ENCODE measurements around the gene MATN4. TPM values are rescaled to one million over a fixed set of nuclear protein-coding genes. Genes with fewer than 3 reads are reported as not detected.

MATN4 gene
- total and polyA plus RNA-seq, 3 experiments from 2014 or later, result 0.22 TPM; not detected in 2

DNA sequence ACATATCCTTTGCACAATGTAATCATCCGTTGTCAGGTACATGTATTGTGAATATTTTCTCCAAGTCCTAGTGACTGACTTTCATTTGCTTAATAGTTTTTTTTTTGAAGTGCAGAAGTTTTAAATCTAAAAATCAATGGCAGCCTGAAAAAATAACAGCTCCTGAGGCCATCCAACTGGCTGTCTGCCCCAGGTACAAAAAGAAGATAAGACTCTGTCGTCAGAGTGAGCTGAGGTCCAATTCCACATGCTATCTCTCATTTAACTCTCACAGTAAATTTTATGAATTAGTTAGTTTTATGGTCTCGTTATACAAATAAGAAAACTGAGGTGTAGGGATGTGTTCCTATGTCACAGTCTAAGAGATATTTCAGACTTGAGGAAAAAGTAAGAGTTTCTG lies 32.8 kb downstream of the MATN4 start:
- CTCF ChIA-PET, result no interaction called here
- H3K4me1 Mint-ChIP-seq, result no peaks in the 10 kb centered on the region
- H3K4me3 Mint-ChIP-seq, result no peak overlapping the region
- H3K4me3 ChIP-seq (ENCODE audit: low read length), result no peak overlapping the region
- H3K4me1 ChIP-seq (ENCODE audit: insufficient read depth, low read length), result no peaks in the 10 kb centered on the region
- H3K9me3 ChIP-seq (ENCODE audit: low read length), result no peaks in the 10 kb centered on the region
- POLR2A ChIA-PET, result no interaction called here
- peaks cover 17 to 62% of the 10 kb centered on the region in 2 donors for H3K27me3 Mint-ChIP-seq
- no peak overlapping the region for H3K27ac ChIP-seq (ENCODE audit: low read depth, low read length)
- DNase-seq, result no peak
- no peaks in the 10 kb centered on the region for H3K9me3 Mint-ChIP-seq
- no peaks in the 10 kb centered on the region for H3K27me3 ChIP-seq (ENCODE audit: insufficient read depth, low read length, poor library complexity, severe bottlenecking)
- no peak overlapping the region for H3K27ac Mint-ChIP-seq
- H3K36me3 Mint-ChIP-seq, result no peaks in the 10 kb centered on the region
- H3K36me3 ChIP-seq (ENCODE audit: insufficient read depth, low read length), result no peaks in the 10 kb centered on the region

DNA sequence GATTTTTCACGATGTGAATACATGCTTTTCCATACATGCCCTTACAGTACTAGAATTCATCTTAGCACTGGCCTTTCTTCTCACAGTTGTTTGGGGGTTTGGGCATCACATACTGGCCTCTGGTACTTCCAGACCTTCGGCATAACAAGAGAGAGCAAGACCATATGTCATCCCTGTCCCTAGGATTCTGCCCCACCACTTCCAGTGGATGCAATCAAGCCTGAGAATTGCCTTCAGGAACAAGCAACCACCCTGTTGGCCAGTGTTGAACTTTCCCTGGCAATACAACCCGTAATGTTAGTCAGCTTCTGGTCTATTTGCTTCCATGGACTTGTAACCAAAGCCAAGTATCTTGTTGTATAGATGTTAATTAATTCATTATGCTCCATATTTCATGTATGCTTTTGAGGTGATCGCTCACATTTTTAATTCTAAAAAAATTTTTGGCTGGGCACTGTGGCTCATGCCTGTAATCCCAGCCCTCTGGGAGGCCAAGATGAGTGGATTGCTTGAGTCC lies 38.3 kb downstream of the MATN4 start:
- Histone ChIP-seq H3K27me3 (ENCODE audit: insufficient read depth, low read length, poor library complexity, severe bottlenecking) (no peaks in the 10 kb centered on the region), H3K36me3 (ENCODE audit: insufficient read depth, low read length) (no peaks in the 10 kb centered on the region), H3K27ac (ENCODE audit: low read depth, low read length) (no peak overlapping the region), H3K4me3 (ENCODE audit: low read length) (no peak overlapping the region), H3K9me3 (ENCODE audit: low read length) (no peaks in the 10 kb centered on the region), H3K4me1 (ENCODE audit: insufficient read depth, low read length) (no peaks in the 10 kb centered on the region)
- ChIA-PET CTCF (no interaction called here), POLR2A (no interaction called here)
- Mint-ChIP-seq H3K4me1 (no peaks in the 10 kb centered on the region), H3K36me3 (no peaks in the 10 kb centered on the region), H3K4me3 (no peak overlapping the region), H3K9me3 (no peaks in the 10 kb centered on the region), H3K27ac (peak overlapping the region in 1 of 8 donors; percentile 41), H3K27me3 (peaks cover 21 to 47% of the 10 kb centered on the region in 2 donors)
- DNase-seq, result no peak

DNA sequence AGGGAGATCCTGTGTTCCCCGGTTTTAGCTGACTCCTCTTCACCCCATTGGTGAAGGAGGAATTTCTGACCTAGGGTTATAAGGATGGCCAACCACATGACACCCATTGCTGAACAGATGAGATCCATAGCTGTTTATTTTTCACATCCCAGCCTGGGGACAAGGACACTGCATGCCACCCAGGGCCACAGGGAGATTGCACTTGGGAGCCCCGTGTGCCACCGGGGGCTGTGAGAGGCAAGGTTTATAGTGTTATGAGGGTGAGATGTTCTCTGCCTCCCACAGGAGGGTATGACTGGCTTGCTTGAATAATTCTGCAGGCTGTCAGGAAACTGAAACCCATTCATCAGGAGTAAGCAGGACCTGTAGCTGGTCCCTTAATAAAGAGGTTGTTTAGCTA lies 39.0 kb downstream of the MATN4 start:
- H3K36me3 ChIP-seq (ENCODE audit: insufficient read depth, low read length), result no peaks in the 10 kb centered on the region

DNA sequence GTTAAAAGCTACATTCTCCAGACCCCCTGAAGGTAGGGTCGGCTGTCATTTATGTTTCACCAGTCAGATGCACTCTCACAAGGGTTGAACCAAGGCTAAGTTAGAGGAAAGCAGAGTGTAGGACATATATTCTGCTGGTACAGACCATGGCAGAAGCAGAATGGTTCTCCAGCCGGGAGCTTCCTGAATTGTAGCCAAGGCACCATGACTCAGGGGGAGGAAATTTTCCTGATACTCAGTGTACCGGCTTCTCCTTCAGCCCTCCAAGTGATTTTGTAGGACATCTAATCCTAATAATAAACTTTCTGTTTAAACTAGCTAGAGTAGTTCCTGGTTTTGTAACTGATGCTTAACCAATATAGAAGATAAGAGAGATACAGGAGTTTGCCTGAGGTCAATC lies 39.6 kb downstream of the MATN4 start:
- DNase-seq, result no peak
- no peak overlapping the region for H3K27ac Mint-ChIP-seq
- Histone ChIP-seq H3K36me3 (ENCODE audit: insufficient read depth, low read length) (no peaks in the 10 kb centered on the region), H3K27me3 (ENCODE audit: insufficient read depth, low read length, poor library complexity, severe bottlenecking) (no peaks in the 10 kb centered on the region), H3K27ac (ENCODE audit: low read depth, low read length) (no peak overlapping the region), H3K9me3 (ENCODE audit: low read length) (no peaks in the 10 kb centered on the region), H3K4me1 (ENCODE audit: insufficient read depth, low read length) (no peaks in the 10 kb centered on the region), H3K4me3 (ENCODE audit: low read length) (no peak overlapping the region)
- H3K4me3 Mint-ChIP-seq, result no peak overlapping the region
- ChIA-PET CTCF (interaction anchor here (1.3 kb wide), 1 partner anchor 26 kb away, joined by 5 read pairs; no protein-coding TSS in a partner anchor), POLR2A (no interaction called here)
- H3K9me3 Mint-ChIP-seq, result no peaks in the 10 kb centered on the region
- peaks cover 18 to 43% of the 10 kb centered on the region in 2 donors for H3K27me3 Mint-ChIP-seq
- no peaks in the 10 kb centered on the region for H3K4me1 Mint-ChIP-seq
- no peaks in the 10 kb centered on the region for H3K36me3 Mint-ChIP-seq

More for the DNA sequence above, 39.0 kb downstream of the MATN4 start:
- ChIA-PET CTCF (interaction anchor here (1.3 kb wide), 1 partner anchor 25 kb away, joined by 5 read pairs; no protein-coding TSS in a partner anchor), POLR2A (no interaction called here)
- Histone ChIP-seq H3K27me3 (ENCODE audit: insufficient read depth, low read length, poor library complexity, severe bottlenecking) (no peaks in the 10 kb centered on the region), H3K9me3 (ENCODE audit: low read length) (no peaks in the 10 kb centered on the region), H3K4me1 (ENCODE audit: insufficient read depth, low read length) (no peaks in the 10 kb centered on the region), H3K27ac (ENCODE audit: low read depth, low read length) (no peak overlapping the region), H3K4me3 (ENCODE audit: low read length) (no peak overlapping the region)
- H3K36me3 Mint-ChIP-seq, result no peaks in the 10 kb centered on the region
- no peak overlapping the region for H3K4me3 Mint-ChIP-seq
- peaks cover 18 to 47% of the 10 kb centered on the region in 2 donors for H3K27me3 Mint-ChIP-seq
- H3K27ac Mint-ChIP-seq, result no peak overlapping the region
- no peaks in the 10 kb centered on the region for H3K4me1 Mint-ChIP-seq
- DNase-seq, result no peak
- H3K9me3 Mint-ChIP-seq, result no peaks in the 10 kb centered on the region

DNA sequence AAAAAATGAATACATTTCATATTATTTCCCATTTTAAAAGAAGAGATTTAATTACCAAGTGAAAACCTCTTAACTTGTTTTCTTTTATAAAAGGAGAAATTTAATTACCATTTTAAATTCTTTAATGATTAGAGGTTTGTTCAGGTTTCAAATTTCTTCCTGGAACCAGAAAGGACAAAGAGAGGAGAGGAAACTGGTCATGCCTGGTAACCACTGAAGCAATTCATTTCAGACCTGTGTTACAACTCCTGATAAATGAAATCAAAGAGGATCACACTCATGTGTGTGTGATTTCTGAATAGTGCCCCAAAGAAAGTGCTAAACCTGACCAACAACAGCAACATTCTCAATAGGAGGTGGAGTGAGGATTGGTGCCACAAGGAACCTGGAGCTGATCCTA lies 41.1 kb downstream of the MATN4 start:
- no peak overlapping the region for H3K4me3 Mint-ChIP-seq

DNA sequence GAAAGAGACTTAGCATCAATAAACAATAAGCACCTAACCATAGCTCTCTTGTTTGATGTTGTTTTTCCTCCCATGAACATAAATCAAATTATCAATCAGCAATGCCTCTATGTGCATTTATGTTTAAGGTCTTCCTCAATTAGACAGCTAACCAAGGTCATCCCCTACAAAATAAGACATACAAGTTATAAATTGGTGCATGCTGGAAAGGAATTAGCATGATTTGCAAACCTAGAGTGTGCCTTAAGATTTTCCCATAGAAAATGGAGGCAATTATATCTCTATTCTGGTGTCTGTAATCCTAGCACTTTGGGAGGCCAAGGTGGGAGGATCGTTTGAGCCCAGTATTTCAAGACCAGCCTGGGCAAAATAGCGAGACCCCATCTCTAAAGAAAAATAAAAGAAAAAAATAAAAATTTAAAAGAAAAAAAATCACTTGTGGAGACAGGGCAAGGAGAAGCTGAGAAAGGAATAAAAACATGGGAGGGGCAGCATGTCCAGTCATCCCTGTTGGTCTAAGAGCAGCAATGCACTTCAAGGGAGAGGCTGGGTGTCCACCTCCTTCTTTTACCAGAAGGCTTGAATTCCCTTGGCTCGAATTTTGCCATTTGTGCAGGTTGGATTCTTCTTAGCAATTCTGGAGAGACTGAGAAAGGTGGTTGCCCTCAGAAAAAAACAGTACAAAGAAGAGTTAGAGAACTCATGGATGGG lies 44.4 kb downstream of the MATN4 start:
- Mint-ChIP-seq H3K27me3 (peaks cover 16 to 46% of the 10 kb centered on the region in 2 donors), H3K9me3 (no peaks in the 10 kb centered on the region), H3K27ac (no peak overlapping the region), H3K36me3 (no peaks in the 10 kb centered on the region), H3K4me1 (no peaks in the 10 kb centered on the region), H3K4me3 (no peak overlapping the region)
- DNase-seq, result no peak
- Histone ChIP-seq H3K36me3 (ENCODE audit: insufficient read depth, low read length) (no peaks in the 10 kb centered on the region), H3K27ac (ENCODE audit: low read depth, low read length) (no peak overlapping the region), H3K9me3 (ENCODE audit: low read length) (no peaks in the 10 kb centered on the region), H3K27me3 (ENCODE audit: insufficient read depth, low read length, poor library complexity, severe bottlenecking) (peaks cover 3% of the 10 kb centered on the region), H3K4me3 (ENCODE audit: low read length) (no peak overlapping the region), H3K4me1 (ENCODE audit: insufficient read depth, low read length) (no peaks in the 10 kb centered on the region)
- ChIA-PET POLR2A (no interaction called here), CTCF (no interaction called here)

More for the DNA sequence above, 41.1 kb downstream of the MATN4 start:
- H3K36me3 Mint-ChIP-seq, result no peaks in the 10 kb centered on the region
- Histone ChIP-seq H3K9me3 (ENCODE audit: low read length) (no peaks in the 10 kb centered on the region), H3K27me3 (ENCODE audit: insufficient read depth, low read length, poor library complexity, severe bottlenecking) (no peaks in the 10 kb centered on the region), H3K27ac (ENCODE audit: low read depth, low read length) (no peak overlapping the region), H3K4me3 (ENCODE audit: low read length) (no peak overlapping the region), H3K4me1 (ENCODE audit: insufficient read depth, low read length) (no peaks in the 10 kb centered on the region), H3K36me3 (ENCODE audit: insufficient read depth, low read length) (no peaks in the 10 kb centered on the region)
- peaks cover 18 to 40% of the 10 kb centered on the region in 2 donors for H3K27me3 Mint-ChIP-seq
- no peak overlapping the region for H3K27ac Mint-ChIP-seq
- H3K9me3 Mint-ChIP-seq, result no peaks in the 10 kb centered on the region
- H3K4me1 Mint-ChIP-seq, result no peaks in the 10 kb centered on the region
- CTCF ChIA-PET, result no interaction called here
- no peak for DNase-seq
- POLR2A ChIA-PET, result no interaction called here

DNA sequence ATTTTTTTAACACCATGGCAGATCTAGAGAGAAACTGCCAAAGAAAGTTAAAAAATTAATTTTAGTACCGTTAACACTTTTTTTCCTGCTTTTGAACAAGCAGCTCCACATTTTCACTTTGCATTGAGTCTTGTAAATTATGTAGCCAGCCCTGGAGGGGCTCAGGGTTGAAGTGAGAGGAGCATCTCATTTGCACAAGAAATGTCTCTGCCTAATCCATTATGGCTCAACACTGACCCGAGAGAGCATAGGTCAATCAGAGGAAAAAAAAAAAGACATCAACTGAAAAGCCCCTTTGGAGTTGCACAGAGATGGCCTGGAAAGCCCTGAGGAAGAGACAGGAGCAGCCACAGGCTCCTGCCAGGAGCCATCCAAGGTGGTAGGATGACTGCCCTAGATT lies 49.4 kb downstream of the MATN4 start:
- Mint-ChIP-seq H3K4me1 (no peaks in the 10 kb centered on the region), H3K36me3 (no peaks in the 10 kb centered on the region), H3K4me3 (no peak overlapping the region), H3K27ac (no peak overlapping the region), H3K27me3 (peaks cover 22 to 53% of the 10 kb centered on the region in 2 donors), H3K9me3 (no peaks in the 10 kb centered on the region)
- Histone ChIP-seq H3K36me3 (ENCODE audit: insufficient read depth, low read length) (no peaks in the 10 kb centered on the region), H3K4me1 (ENCODE audit: insufficient read depth, low read length) (no peaks in the 10 kb centered on the region), H3K27me3 (ENCODE audit: insufficient read depth, low read length, poor library complexity, severe bottlenecking) (peaks cover 5% of the 10 kb centered on the region), H3K27ac (ENCODE audit: low read depth, low read length) (no peak overlapping the region), H3K4me3 (ENCODE audit: low read length) (no peak overlapping the region), H3K9me3 (ENCODE audit: low read length) (no peaks in the 10 kb centered on the region)
- ChIA-PET CTCF (no interaction called here), POLR2A (no interaction called here)
- DNase-seq, result no peak

DNA sequence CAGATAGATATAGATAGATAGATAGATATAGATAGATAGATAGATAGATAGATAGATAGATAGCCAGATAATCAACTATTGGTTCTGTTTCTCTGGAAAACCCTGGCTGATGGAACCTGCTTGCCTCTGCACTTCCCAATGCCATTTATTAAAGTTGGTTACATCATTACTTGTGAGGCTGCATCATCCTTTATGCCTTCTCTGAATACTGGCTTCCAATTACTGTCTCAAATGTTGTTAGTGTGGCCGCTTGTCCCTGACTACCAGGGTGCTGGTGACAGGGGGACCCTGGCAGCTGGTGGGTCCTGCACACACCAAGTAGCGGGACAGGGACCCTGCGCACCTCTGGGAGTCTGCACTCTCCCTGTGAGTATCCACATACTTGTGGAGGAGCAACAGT lies 49.8 kb downstream of the MATN4 start:
- H3K9me3 ChIP-seq (ENCODE audit: low read length), result no peaks in the 10 kb centered on the region
- H3K4me3 ChIP-seq (ENCODE audit: low read length), result no peak overlapping the region
- Mint-ChIP-seq H3K36me3 (no peaks in the 10 kb centered on the region), H3K27me3 (peaks cover 26 to 57% of the 10 kb centered on the region in 2 donors), H3K27ac (no peak overlapping the region), H3K4me1 (no peaks in the 10 kb centered on the region), H3K4me3 (no peak overlapping the region), H3K9me3 (no peaks in the 10 kb centered on the region)
- DNase-seq, result no peak
- ChIA-PET POLR2A (no interaction called here), CTCF (no interaction called here)
- H3K4me1 ChIP-seq (ENCODE audit: insufficient read depth, low read length), result no peaks in the 10 kb centered on the region
- H3K36me3 ChIP-seq (ENCODE audit: insufficient read depth, low read length), result no peaks in the 10 kb centered on the region
- peaks cover 7% of the 10 kb centered on the region for H3K27me3 ChIP-seq (ENCODE audit: insufficient read depth, low read length, poor library complexity, severe bottlenecking)
- no peak overlapping the region for H3K27ac ChIP-seq (ENCODE audit: low read depth, low read length)
